HEK293 (cell line): ENCODE results near the gene GGNBP2.

Experiments used
- CTCF ChIA-PET: fragments of 350-600 bp; formaldehyde crosslinking; extraction: SDS; loops from one replicate; lab custom pipeline; 2021; ENCODE audit warnings: antibody characterized with exemption; lab: Yijun Ruan, JAX
- POLR2A ChIA-PET: fragments of 300-600 bp; formaldehyde crosslinking; extraction: SDS; loops from one replicate; lab custom pipeline; 2020; ENCODE audit warnings: antibody characterized with exemption, inconsistent platforms; lab: Yijun Ruan, JAX
- H3K27ac ChIP-seq: fragments of 200-500 bp; sonication (Bioruptor generic); 2 replicates; pipeline ENCODE4 v1.5.1; 2014; ENCODE audit warnings: low read depth, low read length, control low read depth, inconsistent platforms; ENCODE audit errors: extremely low read depth
- H3K36me3 ChIP-seq, 2 experiments: fragments of 200-500 bp in 1 of 2; sonication (Bioruptor generic) in 1 of 2; 1 replicate in 1 of 2; 2 replicates in 1 of 2; pipeline ENCODE4 v1.5.1; 2014 to 2017; ENCODE audit warnings: inconsistent platforms in 2 of 2, low read length in 2 of 2; ENCODE audit not compliant: control insufficient read depth in 2 of 2, insufficient read depth in 1 of 2
- H3K4me1 ChIP-seq: fragments of 200-500 bp; sonication (Bioruptor generic); 2 replicates; pipeline ENCODE4 v1.5.1; 2014; ENCODE audit warnings: mild to moderate bottlenecking, low read length, inconsistent platforms; ENCODE audit not compliant: control insufficient read depth, insufficient read depth
- H3K4me3 ChIP-seq: 2 replicates; pipeline ENCODE4 v1.5.1; 2011; ENCODE audit warnings: low read depth, mild to moderate bottlenecking, control low read depth, low read length, moderate library complexity
- H3K9me3 ChIP-seq: fragments of 200-500 bp; sonication (Bioruptor generic); 2 replicates; pipeline ENCODE4 v1.5.1; 2014; ENCODE audit warnings: low read depth, low read length, inconsistent platforms; ENCODE audit not compliant: control insufficient read depth, insufficient read depth
- BCL11A ChIP-seq: fragments of 450-650 bp; formaldehyde crosslinking; IDR thresholded peaks from 2 replicates; pipeline ENCODE4 v1.5.1; 2016; ENCODE audit warnings: low read depth, missing biosample characterization, missing genetic modification characterization
- BCL6B ChIP-seq: fragments of 450-650 bp; formaldehyde crosslinking; IDR thresholded peaks from 2 replicates; pipeline ENCODE4 v1.5.1; 2017; ENCODE audit warnings: missing biosample characterization, missing genetic modification characterization
- EGR2 ChIP-seq: fragments of 450-650 bp; formaldehyde crosslinking; IDR thresholded peaks from 2 replicates; pipeline ENCODE4 v1.5.1; 2016; ENCODE audit warnings: low read depth, missing biosample characterization, missing genetic modification characterization
- KLF10 ChIP-seq: fragments of 450-650 bp; IDR thresholded peaks from 2 replicates; pipeline ENCODE4 v1.5.1; 2018; ENCODE audit warnings: missing biosample characterization, mild to moderate bottlenecking, missing genetic modification characterization
- PRDM10 ChIP-seq: fragments of 450-650 bp; formaldehyde crosslinking; IDR thresholded peaks from 2 replicates; pipeline ENCODE4 v1.5.1; 2016; ENCODE audit warnings: missing biosample characterization, missing genetic modification characterization
- ZBTB1 ChIP-seq: fragments of 450-650 bp; formaldehyde crosslinking; IDR thresholded peaks from 2 replicates; pipeline ENCODE4 v1.5.1; 2016; ENCODE audit warnings: missing biosample characterization, missing genetic modification characterization
- ZNF121 ChIP-seq: fragments of 450-650 bp; formaldehyde crosslinking; IDR thresholded peaks from 2 replicates; pipeline ENCODE4 v1.5.1; 2016; ENCODE audit warnings: missing biosample characterization, missing genetic modification characterization
- ZNF18 ChIP-seq: fragments of 450-650 bp; formaldehyde crosslinking; IDR thresholded peaks from 2 replicates; pipeline ENCODE4 v1.5.1; 2016; ENCODE audit warnings: missing biosample characterization, missing genetic modification characterization
- ZNF184 ChIP-seq: fragments of 450-650 bp; IDR thresholded peaks from 2 replicates; pipeline ENCODE4 v1.5.1; 2018; ENCODE audit warnings: missing biosample characterization, mild to moderate bottlenecking, missing genetic modification characterization
- ZNF221 ChIP-seq: fragments of 450-650 bp; formaldehyde crosslinking; IDR thresholded peaks from 2 replicates; pipeline ENCODE4 v1.5.1; 2017; ENCODE audit warnings: missing biosample characterization, missing genetic modification characterization, borderline replicate concordance
- ZNF280D ChIP-seq: fragments of 450-650 bp; formaldehyde crosslinking; IDR thresholded peaks from 2 replicates; pipeline ENCODE4 v1.5.1; 2016; ENCODE audit warnings: missing biosample characterization, missing genetic modification characterization
- ZNF302 ChIP-seq: fragments of 450-650 bp; formaldehyde crosslinking; IDR thresholded peaks from 2 replicates; pipeline ENCODE4 v1.5.1; 2016; ENCODE audit warnings: missing biosample characterization, missing genetic modification characterization, low read depth
- ZNF558 ChIP-seq: fragments of 450-650 bp; formaldehyde crosslinking; IDR thresholded peaks from 2 replicates; pipeline ENCODE4 v1.5.1; 2016; ENCODE audit warnings: missing biosample characterization, missing genetic modification characterization
- ZNF571 ChIP-seq: fragments of 450-650 bp; formaldehyde crosslinking; IDR thresholded peaks from 2 replicates; pipeline ENCODE4 v1.5.0; 2017; ENCODE audit warnings: missing biosample characterization, missing genetic modification characterization
- ZNF677 ChIP-seq: fragments of 450-650 bp; IDR thresholded peaks from 2 replicates; pipeline ENCODE4 v1.5.0; 2018; ENCODE audit warnings: missing biosample characterization, mild to moderate bottlenecking, missing genetic modification characterization, moderate library complexity

Gene GGNBP2

GRCh38 chr17:36594626-36595401, 50.1 kb downstream of the GGNBP2 start:
- H3K27ac ChIP-seq = no peak overlapping the region
- H3K4me3 ChIP-seq = no peak overlapping the region
- ChIA-PET CTCF (interaction anchor here (0.7 to 1.1 kb wide), 4 partner anchors 8 to 727 kb away, joined by 3 to 7 read pairs (median 4); no protein-coding TSS in a partner anchor), POLR2A (interaction anchor here (0.7 to 1.4 kb wide), 3 partner anchors 8 to 49 kb away, joined by 3 to 6 read pairs (median 3); no protein-coding TSS in a partner anchor)
- peaks cover 10% of the 10 kb centered on the region; the same call in 1 of the 2 replicates for H3K4me1 ChIP-seq
- no peak for TF ChIP-seq ZNF18
- no peak for TF ChIP-seq ZNF558 (tag by site-specific recombination)
- no peak for TF ChIP-seq ZNF184 (tag by site-specific recombination)
- no peak for TF ChIP-seq ZNF121 (tag by site-specific recombination)
- no peak for TF ChIP-seq ZNF221 (tag by site-specific recombination)
- no peak for TF ChIP-seq ZNF571 (tag by site-specific recombination)
- no peak for TF ChIP-seq BCL6B (tag by site-specific recombination)
- no peak for TF ChIP-seq ZNF280D (tag by site-specific recombination)
- TF ChIP-seq KLF10 (tag by site-specific recombination) = no peak
- no peak for TF ChIP-seq EGR2 (tag by site-specific recombination)
- no peak for TF ChIP-seq ZNF677 (tag by site-specific recombination)
- TF ChIP-seq BCL11A = no peak
- TF ChIP-seq ZNF302 (tag by site-specific recombination) = no peak
- no peak for TF ChIP-seq ZBTB1 (tag by site-specific recombination)
- TF ChIP-seq PRDM10 = no peak
- TF ChIP-seq, all 188 proteins: peak for 0
- peaks cover 0 to 71% of the 10 kb centered on the region in 2 experiments; a peak in 2 of 3 replicates for H3K36me3 ChIP-seq
- H3K9me3 ChIP-seq = no peaks in the 10 kb centered on the region
